ENCODE measurements around the gene IQCH.

IQCH gene

DNA sequence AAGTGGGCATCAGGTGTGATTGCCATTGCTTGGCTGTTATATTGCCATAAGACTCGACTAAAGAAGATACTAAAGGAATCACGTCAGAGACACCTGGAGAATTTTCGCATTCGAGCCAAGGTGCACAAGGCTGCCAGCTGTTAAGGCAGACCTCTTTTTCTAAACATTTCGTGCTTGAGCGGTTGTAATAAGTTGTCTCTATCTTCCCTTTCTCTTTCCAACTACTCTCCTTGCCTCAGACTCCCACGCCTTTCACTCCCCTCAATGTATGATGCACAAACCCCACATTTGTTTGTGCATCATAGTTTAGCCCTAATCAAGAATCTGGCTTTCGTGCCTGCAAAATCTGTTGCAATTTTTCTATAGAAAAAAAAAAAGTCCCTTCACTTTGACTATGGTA is 118.0 kb downstream of the IQCH start:
- no peak overlapping the region for H3K27ac ChIP-seq
- TF ChIP-seq, protein P1, sequence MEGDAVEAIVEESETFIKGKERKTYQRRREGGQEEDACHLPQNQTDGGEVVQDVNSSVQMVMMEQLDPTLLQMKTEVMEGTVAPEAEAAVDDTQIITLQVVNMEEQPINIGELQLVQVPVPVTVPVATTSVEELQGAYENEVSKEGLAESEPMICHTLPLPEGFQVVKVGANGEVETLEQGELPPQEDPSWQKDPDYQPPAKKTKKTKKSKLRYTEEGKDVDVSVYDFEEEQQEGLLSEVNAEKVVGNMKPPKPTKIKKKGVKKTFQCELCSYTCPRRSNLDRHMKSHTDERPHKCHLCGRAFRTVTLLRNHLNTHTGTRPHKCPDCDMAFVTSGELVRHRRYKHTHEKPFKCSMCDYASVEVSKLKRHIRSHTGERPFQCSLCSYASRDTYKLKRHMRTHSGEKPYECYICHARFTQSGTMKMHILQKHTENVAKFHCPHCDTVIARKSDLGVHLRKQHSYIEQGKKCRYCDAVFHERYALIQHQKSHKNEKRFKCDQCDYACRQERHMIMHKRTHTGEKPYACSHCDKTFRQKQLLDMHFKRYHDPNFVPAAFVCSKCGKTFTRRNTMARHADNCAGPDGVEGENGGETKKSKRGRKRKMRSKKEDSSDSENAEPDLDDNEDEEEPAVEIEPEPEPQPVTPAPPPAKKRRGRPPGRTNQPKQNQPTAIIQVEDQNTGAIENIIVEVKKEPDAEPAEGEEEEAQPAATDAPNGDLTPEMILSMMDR (conservative IDR thresholded peaks at IDR 0.05): no peak
- TF ChIP-seq ZFX (IDR thresholded peaks at IDR 0.05): no peak

DNA sequence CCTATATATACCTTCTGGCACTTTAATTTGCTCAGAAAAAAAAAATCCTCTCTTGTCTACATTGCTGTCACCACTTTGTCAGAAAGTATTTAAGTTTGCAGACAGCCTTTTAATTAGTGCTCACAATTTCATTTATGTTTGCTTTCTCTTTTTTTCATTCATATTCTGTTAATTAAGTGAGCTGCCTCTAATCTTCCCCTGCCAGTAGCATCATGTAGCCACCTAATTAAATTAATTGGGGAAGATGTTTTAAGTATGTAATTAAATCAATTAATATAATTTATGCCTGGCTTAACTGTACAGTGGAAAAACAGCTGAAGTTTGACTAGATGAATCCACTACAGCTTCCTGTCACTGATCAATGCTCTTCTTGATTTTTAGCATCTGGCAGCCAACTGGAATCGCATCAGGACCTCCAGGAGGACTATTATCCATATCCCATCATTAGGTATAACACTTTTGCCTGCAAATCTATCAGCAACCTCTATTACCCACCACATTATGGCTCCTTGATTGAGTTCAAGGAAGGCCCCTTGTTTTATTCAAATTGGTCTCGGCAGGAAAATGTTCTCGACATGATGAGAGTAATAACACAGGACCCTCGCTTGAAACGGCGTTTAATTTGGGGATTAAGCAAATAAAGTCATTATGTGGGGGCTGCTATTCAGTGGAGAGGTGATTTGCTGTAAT is 118.5 kb downstream of the IQCH start:
- no peak overlapping the region for H3K27ac ChIP-seq
- TF ChIP-seq, protein P1 (conservative IDR thresholded peaks at IDR 0.05): no peak
- TF ChIP-seq ZFX (IDR thresholded peaks at IDR 0.05): no peak

DNA sequence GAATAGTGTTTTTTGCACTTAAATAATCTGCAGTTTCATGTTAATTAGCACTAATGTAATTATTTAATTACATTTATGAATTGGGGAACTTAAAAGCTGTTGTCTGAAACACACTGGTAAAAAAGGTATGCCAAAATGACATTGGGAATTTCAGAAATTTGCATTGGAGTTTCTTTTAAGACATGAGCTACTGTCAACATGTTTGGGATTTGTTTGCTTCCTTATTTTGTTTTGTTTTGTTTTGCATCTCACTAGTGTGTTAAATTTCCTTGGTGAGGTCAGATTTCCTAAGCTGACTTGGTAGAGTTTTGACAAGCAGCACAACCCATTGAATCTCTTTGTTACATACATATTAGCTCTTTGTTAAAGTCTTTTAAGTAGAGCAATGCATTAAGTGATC is 119.4 kb downstream of the IQCH start:
- no peak overlapping the region for H3K27ac ChIP-seq
- TF ChIP-seq ZFX (IDR thresholded peaks at IDR 0.05): no peak
- TF ChIP-seq, protein P1 (conservative IDR thresholded peaks at IDR 0.05): no peak

DNA sequence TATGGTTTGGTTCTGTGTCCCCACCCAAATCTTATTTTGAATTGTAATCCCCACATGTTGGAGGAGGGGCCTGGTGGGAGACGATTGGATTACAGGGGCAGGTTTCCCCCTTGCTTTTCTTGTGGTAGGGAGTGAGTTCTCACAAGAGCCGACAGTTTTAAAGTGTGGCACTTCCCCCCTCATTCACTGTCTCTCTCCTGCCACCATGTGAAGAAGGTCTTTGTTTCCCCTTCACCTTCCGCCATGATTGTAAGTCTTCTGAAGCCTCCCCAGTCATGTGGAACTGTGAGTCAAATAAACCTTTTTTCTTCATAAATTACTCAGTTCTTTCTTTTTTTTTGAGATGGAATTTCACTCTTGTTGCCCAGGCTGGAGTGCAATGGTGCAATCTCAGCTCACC is 124.9 kb downstream of the IQCH start:
- no peak overlapping the region for H3K27ac ChIP-seq
- no peak for TF ChIP-seq ZFX (IDR thresholded peaks at IDR 0.05)
- TF ChIP-seq, protein P1 (conservative IDR thresholded peaks at IDR 0.05): no peak

DNA sequence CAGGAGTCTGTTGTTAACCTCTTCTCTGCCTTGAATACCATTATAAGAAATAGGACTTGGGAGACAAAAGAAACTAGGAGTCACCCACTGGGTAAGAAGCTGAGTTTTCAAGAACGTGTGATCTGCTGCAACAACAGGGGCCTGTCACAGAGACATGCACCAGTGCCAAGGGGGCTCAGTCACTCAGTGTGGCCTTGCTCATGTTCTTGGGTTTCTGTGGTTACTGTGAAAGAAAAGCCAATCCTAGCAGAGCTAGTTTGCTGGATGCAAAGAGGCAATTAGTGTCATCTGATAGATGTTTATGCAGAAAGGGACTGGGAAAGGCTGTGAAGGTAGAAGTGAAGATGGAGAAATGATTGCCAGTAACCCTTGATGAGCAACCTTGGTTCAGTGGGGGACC is 126.3 kb downstream of the IQCH start:
- no peak overlapping the region for H3K27ac ChIP-seq
- TF ChIP-seq, protein P1 (conservative IDR thresholded peaks at IDR 0.05): no peak
- TF ChIP-seq ZFX (IDR thresholded peaks at IDR 0.05): no peak

DNA sequence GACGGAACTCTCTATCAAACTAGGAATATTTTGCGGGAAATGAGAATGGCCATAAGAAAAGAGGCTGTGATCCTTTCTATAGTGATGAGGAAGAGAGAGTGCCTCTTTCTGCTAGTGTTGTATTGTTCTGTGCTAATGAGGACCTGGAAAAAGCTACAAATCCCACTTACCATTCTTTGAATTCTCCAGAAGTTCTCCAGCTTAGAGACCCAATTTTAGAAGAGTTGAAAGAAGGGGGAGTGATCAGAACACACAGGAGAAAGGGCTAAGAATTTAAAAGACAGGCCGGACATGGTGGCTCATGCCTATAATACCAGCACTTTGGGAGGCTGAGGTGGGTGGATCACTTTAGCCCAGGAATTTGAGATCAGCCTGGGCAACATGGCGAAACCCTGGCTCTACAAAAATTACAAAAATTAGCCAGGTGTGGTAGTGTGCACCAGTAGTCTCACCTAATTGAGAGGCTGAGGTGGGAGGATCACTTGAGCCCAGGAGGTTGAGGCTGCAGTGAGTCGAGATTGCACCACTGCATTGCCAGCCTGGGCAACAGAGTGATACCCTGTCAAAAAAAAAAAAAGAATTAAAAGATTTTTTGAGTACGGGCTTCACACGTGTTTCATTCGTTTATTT is 126.9 kb downstream of the IQCH start:
- TF ChIP-seq, protein P1 (conservative IDR thresholded peaks at IDR 0.05): no peak
- no peak for TF ChIP-seq ZFX (IDR thresholded peaks at IDR 0.05)
- no peak overlapping the region for H3K27ac ChIP-seq

DNA sequence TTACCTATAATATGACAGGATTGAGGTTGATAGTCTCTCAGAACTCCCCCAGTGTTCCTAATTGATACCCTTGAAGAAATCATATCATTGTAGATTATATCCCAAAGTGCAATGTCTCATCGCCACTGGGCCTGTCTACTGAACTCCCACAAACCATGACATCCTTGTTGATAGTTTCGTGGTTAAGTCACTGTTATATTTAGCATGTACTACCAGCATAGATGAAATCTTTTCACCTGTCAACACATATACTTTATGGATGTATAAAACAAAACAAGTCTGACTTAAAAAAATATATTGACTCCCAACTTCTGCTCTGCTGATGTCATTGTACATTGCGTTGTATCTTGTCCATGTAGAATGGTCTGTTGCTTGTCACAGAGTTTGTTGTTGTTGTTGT is 128.1 kb downstream of the IQCH start:
- no peak for TF ChIP-seq ZFX (IDR thresholded peaks at IDR 0.05)
- TF ChIP-seq, protein P1 (conservative IDR thresholded peaks at IDR 0.05): no peak
- no peak overlapping the region for H3K27ac ChIP-seq
